ENCODE data around the gene DALRD3. TPM values are rescaled to one million over a fixed set of nuclear protein-coding genes. Genes with fewer than 3 reads are reported as not detected.

Gene DALRD3
- total and polyA plus RNA-seq, 5 donors from 2014 or later: 22.2 to 40.8 (median 30.8) TPM

GRCh38 chr3:49025793-49026520 is 7.6 kb upstream of the DALRD3 start:
- H3K4me3 Mint-ChIP-seq: peak overlapping the region in 3 of 4 donors; percentile 28 to 84 (median 57)
- Histone ChIP-seq H3K36me3 (ENCODE audit: control insufficient read depth, insufficient read depth, low read length) (peaks cover 45% of the 10 kb centered on the region), H3K9me3 (ENCODE audit: control insufficient read depth in 2 of 2, low read length in 2 of 2) (no peaks in the 10 kb centered on the region), H3K27me3 (ENCODE audit: control insufficient read depth, insufficient read depth, low read length) (no peaks in the 10 kb centered on the region), H3K4me3 (ENCODE audit: low read depth, low read length) (no peak overlapping the region), H3K27ac (ENCODE audit: insufficient read depth, low read length, poor library complexity, severe bottlenecking) (peak overlapping the region; percentile 5), H3K4me1 (ENCODE audit: control insufficient read depth, insufficient read depth, low read length, poor library complexity, severe bottlenecking) (peaks cover 34% of the 10 kb centered on the region)
- H3K27ac Mint-ChIP-seq: peak overlapping the region; percentile 43 to 99 (median 62)
- H3K36me3 Mint-ChIP-seq: peaks cover 13% of the 10 kb centered on the region
- ATAC-seq (ENCODE audit: low read depth in 2 of 2): no peak
- peaks cover 5 to 69% (median 30%) of the 10 kb centered on the region in 4 donors for H3K4me1 Mint-ChIP-seq
- H3K27me3 Mint-ChIP-seq: peaks cover 5% of the 10 kb centered on the region
- no peak for DNase-seq
- no peaks in the 10 kb centered on the region for H3K9me3 Mint-ChIP-seq

GRCh38 chr3:49025005-49025792 is 6.8 kb upstream of the DALRD3 start:
- Mint-ChIP-seq H3K9me3 (no peaks in the 10 kb centered on the region), H3K27ac (no peak overlapping the region), H3K36me3 (peaks cover 13% of the 10 kb centered on the region), H3K4me1 (peaks cover 5 to 69% (median 32%) of the 10 kb centered on the region in 4 donors), H3K4me3 (peak overlapping the region in 3 of 4 donors; percentile 31 to 84 (median 51)), H3K27me3 (peaks cover 5% of the 10 kb centered on the region)
- H3K4me1 ChIP-seq (ENCODE audit: control insufficient read depth, insufficient read depth, low read length, poor library complexity, severe bottlenecking): peaks cover 42% of the 10 kb centered on the region
- ATAC-seq (ENCODE audit: low read depth in 2 of 2) (no peak), DNase-seq (no peak)
- H3K27me3 ChIP-seq (ENCODE audit: control insufficient read depth, insufficient read depth, low read length): no peaks in the 10 kb centered on the region
- no peak overlapping the region for H3K27ac ChIP-seq (ENCODE audit: insufficient read depth, low read length, poor library complexity, severe bottlenecking)
- no peak overlapping the region for H3K4me3 ChIP-seq (ENCODE audit: low read depth, low read length)
- no peaks in the 10 kb centered on the region for H3K9me3 ChIP-seq (ENCODE audit: control insufficient read depth in 2 of 2, low read length in 2 of 2)
- peaks cover 40% of the 10 kb centered on the region for H3K36me3 ChIP-seq (ENCODE audit: control insufficient read depth, insufficient read depth, low read length)

DNA sequence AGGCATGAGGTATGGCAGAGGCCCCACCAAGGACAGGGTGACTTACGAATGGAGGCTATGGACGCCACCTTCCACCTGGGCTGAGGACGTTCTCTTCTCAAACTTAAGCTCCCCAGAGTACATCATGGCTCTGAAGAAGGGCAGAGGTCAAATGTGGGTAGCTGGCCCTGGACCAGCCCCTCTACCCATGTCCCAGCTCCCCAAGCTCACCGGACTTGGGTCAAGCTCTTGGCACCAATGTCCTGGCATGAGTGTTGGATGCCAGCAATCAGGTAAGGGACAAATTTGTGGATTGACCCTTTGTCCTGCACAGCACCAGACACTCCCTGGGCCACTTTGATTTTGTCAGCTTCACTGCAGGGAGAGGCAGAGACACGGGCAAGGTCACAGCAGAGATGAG is 6.1 kb upstream of the DALRD3 start:
- no peaks in the 10 kb centered on the region for H3K9me3 ChIP-seq (ENCODE audit: control insufficient read depth in 2 of 2, low read length in 2 of 2)
- peaks cover 45% of the 10 kb centered on the region for H3K4me1 ChIP-seq (ENCODE audit: control insufficient read depth, insufficient read depth, low read length, poor library complexity, severe bottlenecking)
- peaks cover 40% of the 10 kb centered on the region for H3K36me3 ChIP-seq (ENCODE audit: control insufficient read depth, insufficient read depth, low read length)
- peak overlapping the region in 1 of 3 donors; percentile 66 for H3K27ac Mint-ChIP-seq
- no peak overlapping the region for H3K27ac ChIP-seq (ENCODE audit: insufficient read depth, low read length, poor library complexity, severe bottlenecking)
- peaks cover 13% of the 10 kb centered on the region for H3K36me3 Mint-ChIP-seq
- no peak overlapping the region for H3K4me3 ChIP-seq (ENCODE audit: low read depth, low read length)
- DNase-seq (no peak), ATAC-seq (ENCODE audit: low read depth in 2 of 2) (no peak)
- H3K4me3 Mint-ChIP-seq: peak overlapping the region in 3 of 4 donors; percentile 33 to 51 (median 51)
- H3K4me1 Mint-ChIP-seq: peaks cover 5 to 75% (median 33%) of the 10 kb centered on the region in 4 donors
- no peaks in the 10 kb centered on the region for H3K9me3 Mint-ChIP-seq
- no peaks in the 10 kb centered on the region for H3K27me3 ChIP-seq (ENCODE audit: control insufficient read depth, insufficient read depth, low read length)
- peaks cover 5% of the 10 kb centered on the region for H3K27me3 Mint-ChIP-seq

DNA sequence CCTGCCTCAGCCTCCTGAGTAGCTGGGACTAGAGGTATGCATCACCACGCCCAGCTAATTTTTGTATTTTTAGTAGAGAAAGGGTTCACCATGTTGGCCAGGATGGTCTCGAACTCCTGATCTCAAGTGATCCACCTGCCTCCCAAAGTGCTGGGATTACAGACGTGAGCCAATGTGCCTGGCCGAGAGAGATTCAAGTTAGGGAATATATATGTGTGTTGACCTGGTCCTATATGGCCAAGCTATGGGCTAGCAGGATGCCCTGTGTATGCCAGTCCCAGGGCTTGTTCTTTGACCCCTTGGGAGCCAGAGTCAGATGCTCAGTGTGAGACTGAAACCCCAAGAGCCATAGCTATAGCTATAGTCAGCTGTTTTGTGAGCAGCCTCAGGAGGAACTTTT is 5.4 kb upstream of the DALRD3 start:
- Mint-ChIP-seq H3K9me3 (no peaks in the 10 kb centered on the region), H3K27ac (peak overlapping the region in 2 of 3 donors; percentile 81 to 96), H3K4me1 (peaks cover 7 to 74% (median 29%) of the 10 kb centered on the region in 4 donors), H3K4me3 (peak overlapping the region in 3 of 4 donors; percentile 94 to 99 (median 98)), H3K36me3 (peaks cover 13% of the 10 kb centered on the region), H3K27me3 (peaks cover 5% of the 10 kb centered on the region)
- Histone ChIP-seq H3K4me1 (ENCODE audit: control insufficient read depth, insufficient read depth, low read length, poor library complexity, severe bottlenecking) (peaks cover 46% of the 10 kb centered on the region), H3K27me3 (ENCODE audit: control insufficient read depth, insufficient read depth, low read length) (no peaks in the 10 kb centered on the region), H3K36me3 (ENCODE audit: control insufficient read depth, insufficient read depth, low read length) (peaks cover 40% of the 10 kb centered on the region), H3K9me3 (ENCODE audit: control insufficient read depth in 2 of 2, low read length in 2 of 2) (no peaks in the 10 kb centered on the region), H3K4me3 (ENCODE audit: low read depth, low read length) (no peak overlapping the region), H3K27ac (ENCODE audit: insufficient read depth, low read length, poor library complexity, severe bottlenecking) (no peak overlapping the region)
- no peak for DNase-seq
- ATAC-seq (ENCODE audit: low read depth in 2 of 2): no peak

DNA sequence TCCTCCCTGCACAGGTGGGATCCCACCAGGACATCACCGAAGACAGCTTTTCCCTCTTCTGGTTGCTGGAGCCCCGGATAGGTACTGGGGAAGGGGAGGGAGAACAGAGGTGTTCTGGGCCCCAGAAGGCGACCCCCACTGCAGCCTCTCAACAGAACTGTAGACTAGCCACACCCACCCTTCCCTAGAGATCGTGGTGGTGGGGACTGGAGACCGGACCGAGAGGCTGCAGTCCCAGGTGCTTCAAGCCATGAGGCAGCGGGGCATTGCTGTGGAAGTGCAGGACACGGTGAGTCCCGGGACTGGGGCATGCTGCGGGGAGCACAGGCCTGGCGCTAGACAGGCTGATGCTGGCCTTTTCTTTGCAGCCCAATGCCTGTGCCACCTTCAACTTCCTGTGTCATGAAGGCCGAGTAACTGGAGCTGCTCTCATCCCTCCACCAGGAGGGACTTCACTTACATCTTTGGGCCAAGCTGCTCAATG is 4.3 kb upstream of the DALRD3 start:
- Mint-ChIP-seq H3K27ac (peak overlapping the region; percentile 96 to 99 (median 98)), H3K36me3 (peaks cover 13% of the 10 kb centered on the region), H3K4me3 (peak overlapping the region; percentile 94 to 99 (median 98)), H3K4me1 (peaks cover 10 to 65% (median 25%) of the 10 kb centered on the region in 4 donors), H3K9me3 (no peaks in the 10 kb centered on the region), H3K27me3 (peaks cover 5% of the 10 kb centered on the region)
- peak overlapping the region; percentile 98 for H3K27ac ChIP-seq (ENCODE audit: insufficient read depth, low read length, poor library complexity, severe bottlenecking)
- ATAC-seq (ENCODE audit: low read depth in 2 of 2) (no peak), DNase-seq (no peak)
- H3K4me3 ChIP-seq (ENCODE audit: low read depth, low read length): peak overlapping the region; percentile 75
- no peaks in the 10 kb centered on the region for H3K9me3 ChIP-seq (ENCODE audit: control insufficient read depth in 2 of 2, low read length in 2 of 2)
- H3K27me3 ChIP-seq (ENCODE audit: control insufficient read depth, insufficient read depth, low read length): no peaks in the 10 kb centered on the region
- peaks cover 40% of the 10 kb centered on the region for H3K4me1 ChIP-seq (ENCODE audit: control insufficient read depth, insufficient read depth, low read length, poor library complexity, severe bottlenecking)
- peaks cover 39% of the 10 kb centered on the region for H3K36me3 ChIP-seq (ENCODE audit: control insufficient read depth, insufficient read depth, low read length)

- ATAC-seq (ENCODE audit: low read depth in 2 of 2) (peak; percentile 80 to 82), DNase-seq (peak; percentile 84 to 93 (median 90))
- Mint-ChIP-seq H3K27me3 (peaks cover 5% of the 10 kb centered on the region), H3K4me1 (peaks cover 10 to 67% (median 23%) of the 10 kb centered on the region in 4 donors), H3K36me3 (peaks cover 13% of the 10 kb centered on the region), H3K9me3 (no peaks in the 10 kb centered on the region), H3K27ac (peak within 1 kb of the TSS; percentile 96 to 99 (median 98)), H3K4me3 (peak within 1 kb of the TSS; percentile 94 to 99 (median 98))
- Histone ChIP-seq H3K36me3 (ENCODE audit: control insufficient read depth, insufficient read depth, low read length) (peaks cover 36% of the 10 kb centered on the region), H3K4me1 (ENCODE audit: control insufficient read depth, insufficient read depth, low read length, poor library complexity, severe bottlenecking) (peaks cover 46% of the 10 kb centered on the region), H3K27me3 (ENCODE audit: control insufficient read depth, insufficient read depth, low read length) (no peaks in the 10 kb centered on the region), H3K9me3 (ENCODE audit: control insufficient read depth in 2 of 2, low read length in 2 of 2) (no peaks in the 10 kb centered on the region), H3K4me3 (ENCODE audit: low read depth, low read length) (peak within 1 kb of the TSS; percentile 77), H3K27ac (ENCODE audit: insufficient read depth, low read length, poor library complexity, severe bottlenecking) (peak within 1 kb of the TSS; percentile 98)
Observed at GRCh38 chr3:49021813-49022687, 3.7 kb upstream of the DALRD3 start, which contains the start of gene NDUFAF3. NDUFAF3 (plus strand) TSS chr3:49022121; CDS start chr3:49022145, 24 bp downstream.
